GM12891 (cell line): ENCODE data around the gene GRIA3.

ENCODE experiments used
- PAX5 ChIP-seq: IDR thresholded peaks from 2 replicates; pipeline ENCODE4 v1.6.1; 2011; ENCODE audit warnings: low read length, moderate library complexity, mild to moderate bottlenecking; ENCODE audit not compliant: insufficient read depth, severe bottlenecking
- POLR2A ChIP-seq: IDR thresholded peaks from 2 replicates; pipeline ENCODE4 v1.6.1; 2011; ENCODE audit warnings: low read depth, low read length, control low read depth
- POLR2AphosphoS5 ChIP-seq: IDR thresholded peaks from 2 replicates; pipeline ENCODE4 v1.6.1; 2011; ENCODE audit warnings: low read depth, low read length, control low read depth
- POU2F2 ChIP-seq: IDR thresholded peaks from 2 replicates; pipeline ENCODE4 v1.6.1; 2011; ENCODE audit warnings: low read depth, mild to moderate bottlenecking, control low read depth, low read length, moderate library complexity
- SPI1 ChIP-seq: IDR thresholded peaks from 2 replicates; pipeline ENCODE4 v1.6.1; 2011; ENCODE audit warnings: low read depth, low read length, control low read depth
- TAF1 ChIP-seq: IDR thresholded peaks from 2 replicates; pipeline ENCODE4 v1.6.1; 2011; ENCODE audit warnings: low read depth, low read length, control low read depth

DNA sequence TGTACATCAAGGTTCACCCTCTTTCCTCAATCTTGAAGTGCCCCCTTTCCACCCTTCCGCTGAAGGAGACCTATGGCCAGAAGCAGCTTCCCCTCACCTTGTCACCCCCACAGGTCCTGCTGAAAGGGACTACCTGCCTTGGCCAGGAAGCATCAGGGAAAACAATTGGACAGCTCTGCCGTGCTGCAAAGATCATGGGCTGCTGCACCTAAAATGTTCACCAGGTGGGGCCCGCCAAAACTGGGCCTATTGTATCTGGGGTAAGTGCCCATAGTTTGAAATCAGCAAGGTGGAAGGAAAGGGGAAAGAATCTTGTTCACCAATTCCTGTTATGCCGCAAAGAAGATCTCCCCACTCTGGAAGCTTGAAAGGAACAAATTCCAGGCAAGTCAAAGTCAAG is 18.4 kb downstream of the GRIA3 start:
- TF ChIP-seq POLR2A (no peak), POLR2AphosphoS5 (no peak), PAX5 (no peak), TAF1 (no peak), SPI1 (no peak), POU2F2 (no peak)
